Activated B cell treated with CpG ODN at 0.5 μM for 24 hours (primary cell): Measurements from ENCODE around the gene PCDHGA9. TPM values are rescaled to one million over a fixed set of nuclear protein-coding genes. Genes with fewer than 3 reads are reported as not detected.
"Not testable (repeated sequence)": the region's sequence is repeated elsewhere in the genome, so short reads cannot be mapped to it uniquely, and the experiment has no call there.

Experiments
- ATAC-seq: fragments of 200-7000 bp; cut with Tn5 transposase; one replicate; pipeline ENCODE4 v1.10.0; 2021; ENCODE audit warnings: low read depth, mild to moderate bottlenecking, moderate library complexity
- CTCF ChIA-PET: fragments of 350-600 bp; sonication (Branson Sonifier 250); formaldehyde crosslinking; loops from one replicate; lab custom pipeline; 2021; ENCODE audit warnings: antibody characterized with exemption; lab: Charles Lee
- POLR2A ChIA-PET: fragments of 350-600 bp; sonication (Branson Sonifier 250); formaldehyde crosslinking; loops from one replicate; lab custom pipeline; 2021; ENCODE audit warnings: antibody characterized with exemption; lab: Charles Lee
- DNase-seq: peaks from one replicate; pipeline ENCODE4 v3.0.0; 2022
- H3K27ac Mint-ChIP-seq: one replicate; pipeline ENCODE4 v1.8.0; 2020; ENCODE audit warnings: mixed read lengths
- H3K27me3 Mint-ChIP-seq: one replicate; pipeline ENCODE4 v1.8.0; 2021; ENCODE audit warnings: mixed read lengths
- H3K36me3 Mint-ChIP-seq: one replicate; pipeline ENCODE4 v1.8.0; 2021; ENCODE audit warnings: low read depth, mixed read lengths
- H3K4me1 Mint-ChIP-seq: one replicate; pipeline ENCODE4 v1.8.0; 2021; ENCODE audit warnings: mixed read lengths
- H3K4me3 Mint-ChIP-seq: one replicate; pipeline ENCODE4 v1.8.0; 2020; ENCODE audit warnings: mild to moderate bottlenecking, mixed read lengths
- H3K9me3 Mint-ChIP-seq: one replicate; pipeline ENCODE4 v1.8.0; 2020; ENCODE audit warnings: mixed read lengths
- CTCF ChIP-seq: fragments of 200-600 bp; IDR thresholded peaks from one replicate; pipeline ENCODE4 v1.8.0; 2022; ENCODE audit warnings: antibody characterized with exemption, mild to moderate bottlenecking
- intact Hi-C: fragments of 100-400 bp; cut with micrococcal nuclease; formaldehyde crosslinking; loops from one replicate; pipeline ENCODE4 v1.15.1; 2024
- total RNA-seq: library from RNA; stranded (reverse); gene quantifications from 2 replicates; pipeline ENCODE4 v1.2.3, GENCODE V29; 2022

The PCDHGA9 gene
- total RNA-seq, 1 donor from 2014 or later = 1.3 TPM

DNA sequence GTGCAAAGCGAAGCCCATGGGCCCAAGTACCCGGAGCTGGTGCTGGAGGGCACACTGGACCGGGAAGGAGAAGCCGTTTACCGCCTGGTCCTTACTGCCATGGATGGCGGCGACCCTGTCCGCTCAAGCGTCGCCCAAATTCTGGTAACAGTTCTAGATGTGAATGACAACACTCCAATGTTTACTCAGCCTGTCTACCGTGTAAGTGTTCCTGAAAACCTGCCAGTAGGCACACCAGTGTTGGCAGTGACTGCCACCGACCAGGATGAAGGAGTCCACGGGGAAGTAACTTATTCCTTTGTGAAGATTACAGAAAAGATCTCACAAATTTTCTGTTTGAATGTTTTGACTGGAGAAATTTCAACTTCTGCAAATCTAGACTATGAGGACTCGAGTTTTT is 28.0 kb upstream of the PCDHGA9 start:
- Mint-ChIP-seq H3K4me3 (no peak overlapping the region), H3K27ac (no peak overlapping the region), H3K9me3 (peaks cover 24% of the 10 kb centered on the region), H3K4me1 (peaks cover 7% of the 10 kb centered on the region), H3K36me3 (no peaks in the 10 kb centered on the region), H3K27me3 (peaks cover 31% of the 10 kb centered on the region)
- no peak for TF ChIP-seq CTCF
- ATAC-seq (no peak), DNase-seq (no peak)
- POLR2A ChIA-PET = no interaction called here
- CTCF ChIA-PET = interaction anchor here (1.3 kb wide), 1 partner anchor 23 kb away, joined by 3 read pairs; the partner anchor contains the start of gene PCDHGB5
- intact Hi-C loops = loop anchor here (5.0 kb wide), 1 partner anchor 38 kb away; the partner anchor contains the start of gene PCDHGA10

- H3K4me1 Mint-ChIP-seq, H3K36me3 Mint-ChIP-seq, CTCF ChIA-PET, ATAC-seq, H3K4me3 Mint-ChIP-seq, DNase-seq, H3K27ac Mint-ChIP-seq, intact Hi-C loops, POLR2A ChIA-PET: not testable (repeated sequence)
- Mint-ChIP-seq H3K27me3 (peaks cover 28% of the 10 kb centered on the region), H3K9me3 (peaks cover 24% of the 10 kb centered on the region)
Observed at GRCh38 chr5:141375444-141376155, 27.0 kb upstream of the PCDHGA9 start.

- DNase-seq = no peak
- peak within 1 kb of the TSS; percentile 76 for H3K4me3 Mint-ChIP-seq
- H3K36me3 Mint-ChIP-seq = peaks cover 2% of the 10 kb centered on the region
- peaks cover 15% of the 10 kb centered on the region for H3K9me3 Mint-ChIP-seq
- ATAC-seq = no peak
- ChIA-PET POLR2A (no interaction called here), CTCF (no interaction called here)
- H3K27ac Mint-ChIP-seq = no peak within 1 kb of the TSS
- H3K27me3 Mint-ChIP-seq = peaks cover 51% of the 10 kb centered on the region
- no peaks in the 10 kb centered on the region for H3K4me1 Mint-ChIP-seq
- intact Hi-C loops = no loop called here
- TF ChIP-seq CTCF = no peak
Observed at GRCh38 chr5:141382469-141383294, 19.9 kb upstream of the PCDHGA9 start, which contains the start of gene PCDHGA7. Gene PCDHGA7, plus strand, starts transcription at chr5:141382742. Its CDS starts 158 bp downstream, at chr5:141382900.

GRCh38 chr5:141383345-141383744 is 19.2 kb upstream of the PCDHGA9 start:
- ATAC-seq (no peak), DNase-seq (no peak)
- H3K4me1 Mint-ChIP-seq = no peaks in the 10 kb centered on the region
- TF ChIP-seq CTCF = no peak
- H3K4me3 Mint-ChIP-seq = no peak overlapping the region
- H3K9me3 Mint-ChIP-seq = peaks cover 16% of the 10 kb centered on the region
- no peak overlapping the region for H3K27ac Mint-ChIP-seq
- ChIA-PET POLR2A (no interaction called here), CTCF (no interaction called here)
- peaks cover 53% of the 10 kb centered on the region for H3K27me3 Mint-ChIP-seq
- peaks cover 2% of the 10 kb centered on the region for H3K36me3 Mint-ChIP-seq
- intact Hi-C loops = no loop called here

GRCh38 chr5:141384471-141385267 is 17.9 kb upstream of the PCDHGA9 start:
- intact Hi-C loops = no loop called here
- H3K27me3 Mint-ChIP-seq = peaks cover 62% of the 10 kb centered on the region
- POLR2A ChIA-PET = no interaction called here
- ATAC-seq (no peak), DNase-seq (no peak)
- H3K27ac Mint-ChIP-seq = no peak overlapping the region
- H3K4me1 Mint-ChIP-seq = no peaks in the 10 kb centered on the region
- H3K36me3 Mint-ChIP-seq = peaks cover 4% of the 10 kb centered on the region
- H3K4me3 Mint-ChIP-seq = no peak overlapping the region
- CTCF ChIA-PET = no interaction called here
- TF ChIP-seq CTCF = no peak
- H3K9me3 Mint-ChIP-seq = peaks cover 17% of the 10 kb centered on the region

DNA sequence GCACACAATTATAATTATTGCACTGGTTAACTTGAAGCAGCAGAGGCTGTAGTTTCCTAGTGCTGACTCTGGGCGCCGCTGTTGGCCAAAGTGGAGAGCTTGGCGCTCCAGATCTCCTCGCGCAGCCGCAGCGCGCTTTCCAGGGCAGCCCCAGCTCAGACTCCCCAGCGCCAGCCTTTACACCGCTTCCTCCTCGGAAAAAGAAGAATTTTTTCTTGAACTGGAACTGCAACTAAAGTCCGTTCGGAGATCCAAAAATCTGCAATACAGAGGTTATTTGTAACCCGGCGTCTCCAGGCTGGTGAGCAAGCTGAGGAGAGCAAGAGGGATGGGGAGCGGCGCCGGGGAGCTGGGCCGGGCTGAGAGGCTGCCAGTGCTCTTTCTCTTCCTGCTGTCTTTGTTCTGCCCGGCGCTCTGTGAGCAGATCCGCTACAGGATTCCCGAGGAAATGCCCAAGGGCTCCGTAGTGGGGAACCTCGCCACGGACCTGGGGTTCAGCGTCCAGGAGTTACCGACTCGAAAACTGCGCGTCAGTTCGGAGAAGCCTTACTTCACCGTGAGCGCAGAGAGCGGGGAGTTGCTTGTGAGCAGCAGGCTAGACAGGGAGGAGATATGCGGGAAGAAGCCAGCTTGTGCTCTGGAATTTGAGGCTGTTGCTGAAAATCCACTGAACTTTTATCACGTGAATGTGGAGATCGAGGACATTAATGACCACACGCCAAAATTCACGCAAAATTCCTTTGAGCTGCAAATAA is 14.8 kb upstream of the PCDHGA9 start, which contains the start of gene PCDHGB4:
Gene PCDHGB4 (plus strand): TSS at position 142 of the 755 bp plus-strand sequence. CDS start 187 bp downstream, at position 329.
- ATAC-seq = peak; percentile 65
- POLR2A ChIA-PET, H3K36me3 Mint-ChIP-seq, H3K4me1 Mint-ChIP-seq, DNase-seq, H3K27ac Mint-ChIP-seq, intact Hi-C loops: not testable (repeated sequence)
- H3K27me3 Mint-ChIP-seq = peaks cover 63% of the 10 kb centered on the region
- peaks cover 24% of the 10 kb centered on the region for H3K9me3 Mint-ChIP-seq
- CTCF ChIA-PET = interaction anchor here (1.1 kb wide), 1 partner anchor 170 kb away, joined by 4 read pairs; no protein-coding TSS in a partner anchor
- H3K4me3 Mint-ChIP-seq = peak within 1 kb of the TSS; percentile 58
